ENCODE data around the gene APBA1.

DNA sequence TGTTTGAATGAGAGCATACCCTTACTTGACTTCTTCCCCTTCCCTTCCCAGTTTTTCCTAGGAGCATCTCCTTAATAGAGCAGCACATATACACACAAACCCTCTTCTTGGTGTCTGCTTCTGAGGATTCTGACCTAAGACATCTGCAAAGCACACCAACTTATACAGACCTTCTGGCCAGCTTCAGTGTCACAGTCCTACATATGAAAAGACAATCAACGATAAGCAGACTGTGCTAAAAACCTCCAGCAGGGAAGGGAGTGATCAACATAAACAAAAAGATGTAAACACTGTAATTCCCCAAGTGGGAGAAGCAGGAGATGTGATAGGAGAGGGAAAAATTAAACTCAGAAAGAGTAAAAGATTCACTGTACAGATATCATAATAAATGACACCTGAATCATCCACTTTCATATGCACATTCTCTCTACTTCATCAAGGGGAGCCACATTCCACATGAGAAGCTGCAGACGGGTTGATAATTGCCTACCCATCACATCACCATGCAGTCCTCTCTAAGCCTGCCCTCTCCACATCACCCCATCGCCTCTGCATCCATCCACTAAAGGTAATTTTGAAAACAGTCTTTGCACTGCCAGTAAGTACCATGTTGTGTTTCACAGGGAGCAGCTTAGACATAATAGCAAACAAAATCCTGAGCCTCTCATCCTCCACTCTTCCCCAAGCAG lies 13.0 kb downstream of the APBA1 start:
- TF ChIP-seq, protein P1, sequence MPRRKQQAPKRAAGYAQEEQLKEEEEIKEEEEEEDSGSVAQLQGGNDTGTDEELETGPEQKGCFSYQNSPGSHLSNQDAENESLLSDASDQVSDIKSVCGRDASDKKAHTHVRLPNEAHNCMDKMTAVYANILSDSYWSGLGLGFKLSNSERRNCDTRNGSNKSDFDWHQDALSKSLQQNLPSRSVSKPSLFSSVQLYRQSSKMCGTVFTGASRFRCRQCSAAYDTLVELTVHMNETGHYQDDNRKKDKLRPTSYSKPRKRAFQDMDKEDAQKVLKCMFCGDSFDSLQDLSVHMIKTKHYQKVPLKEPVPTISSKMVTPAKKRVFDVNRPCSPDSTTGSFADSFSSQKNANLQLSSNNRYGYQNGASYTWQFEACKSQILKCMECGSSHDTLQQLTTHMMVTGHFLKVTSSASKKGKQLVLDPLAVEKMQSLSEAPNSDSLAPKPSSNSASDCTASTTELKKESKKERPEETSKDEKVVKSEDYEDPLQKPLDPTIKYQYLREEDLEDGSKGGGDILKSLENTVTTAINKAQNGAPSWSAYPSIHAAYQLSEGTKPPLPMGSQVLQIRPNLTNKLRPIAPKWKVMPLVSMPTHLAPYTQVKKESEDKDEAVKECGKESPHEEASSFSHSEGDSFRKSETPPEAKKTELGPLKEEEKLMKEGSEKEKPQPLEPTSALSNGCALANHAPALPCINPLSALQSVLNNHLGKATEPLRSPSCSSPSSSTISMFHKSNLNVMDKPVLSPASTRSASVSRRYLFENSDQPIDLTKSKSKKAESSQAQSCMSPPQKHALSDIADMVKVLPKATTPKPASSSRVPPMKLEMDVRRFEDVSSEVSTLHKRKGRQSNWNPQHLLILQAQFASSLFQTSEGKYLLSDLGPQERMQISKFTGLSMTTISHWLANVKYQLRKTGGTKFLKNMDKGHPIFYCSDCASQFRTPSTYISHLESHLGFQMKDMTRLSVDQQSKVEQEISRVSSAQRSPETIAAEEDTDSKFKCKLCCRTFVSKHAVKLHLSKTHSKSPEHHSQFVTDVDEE (CRISPR knock-in tag; IDR thresholded peaks at IDR 0.05) = no peak
- TF ChIP-seq, protein P2, sequence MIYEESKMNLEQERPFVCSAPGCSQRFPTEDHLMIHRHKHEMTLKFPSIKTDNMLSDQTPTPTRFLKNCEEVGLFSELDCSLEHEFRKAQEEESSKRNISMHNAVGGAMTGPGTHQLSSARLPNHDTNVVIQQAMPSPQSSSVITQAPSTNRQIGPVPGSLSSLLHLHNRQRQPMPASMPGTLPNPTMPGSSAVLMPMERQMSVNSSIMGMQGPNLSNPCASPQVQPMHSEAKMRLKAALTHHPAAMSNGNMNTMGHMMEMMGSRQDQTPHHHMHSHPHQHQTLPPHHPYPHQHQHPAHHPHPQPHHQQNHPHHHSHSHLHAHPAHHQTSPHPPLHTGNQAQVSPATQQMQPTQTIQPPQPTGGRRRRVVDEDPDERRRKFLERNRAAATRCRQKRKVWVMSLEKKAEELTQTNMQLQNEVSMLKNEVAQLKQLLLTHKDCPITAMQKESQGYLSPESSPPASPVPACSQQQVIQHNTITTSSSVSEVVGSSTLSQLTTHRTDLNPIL (CRISPR knock-in tag; IDR thresholded peaks at IDR 0.05; ENCODE audit: low read depth) = no peak
- TF ChIP-seq, protein P3, sequence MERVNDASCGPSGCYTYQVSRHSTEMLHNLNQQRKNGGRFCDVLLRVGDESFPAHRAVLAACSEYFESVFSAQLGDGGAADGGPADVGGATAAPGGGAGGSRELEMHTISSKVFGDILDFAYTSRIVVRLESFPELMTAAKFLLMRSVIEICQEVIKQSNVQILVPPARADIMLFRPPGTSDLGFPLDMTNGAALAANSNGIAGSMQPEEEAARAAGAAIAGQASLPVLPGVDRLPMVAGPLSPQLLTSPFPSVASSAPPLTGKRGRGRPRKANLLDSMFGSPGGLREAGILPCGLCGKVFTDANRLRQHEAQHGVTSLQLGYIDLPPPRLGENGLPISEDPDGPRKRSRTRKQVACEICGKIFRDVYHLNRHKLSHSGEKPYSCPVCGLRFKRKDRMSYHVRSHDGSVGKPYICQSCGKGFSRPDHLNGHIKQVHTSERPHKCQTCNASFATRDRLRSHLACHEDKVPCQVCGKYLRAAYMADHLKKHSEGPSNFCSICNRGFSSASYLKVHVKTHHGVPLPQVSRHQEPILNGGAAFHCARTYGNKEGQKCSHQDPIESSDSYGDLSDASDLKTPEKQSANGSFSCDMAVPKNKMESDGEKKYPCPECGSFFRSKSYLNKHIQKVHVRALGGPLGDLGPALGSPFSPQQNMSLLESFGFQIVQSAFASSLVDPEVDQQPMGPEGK (CRISPR knock-in tag; IDR thresholded peaks at IDR 0.05; ENCODE audit: borderline replicate concordance) = no peak

Data from SK-N-SH treated with all-trans-retinoic acid at 6 μM for 48 hours (cell line).